Bronchial epithelial cell (primary cell): ENCODE results near the gene LSMEM2. TPM values are rescaled to one million over a fixed set of nuclear protein-coding genes. Genes with fewer than 3 reads are reported as not detected.
"Not testable (repeated sequence)": the region's sequence is repeated elsewhere in the genome, so short reads cannot be mapped to it uniquely, and the experiment has no call there.

Experiments
- DNase-seq: peaks from one replicate; pipeline ENCODE4 v3.0.0-alpha.2; 2010; ENCODE audit warnings: low read depth
- FAIRE-seq: peaks from 2 replicates; lab custom pipeline; 2011; peaks lifted over from hg19 to GRCh38; lab: Jason Lieb, UNC
- H3K27me3 ChIP-seq: 2 replicates; pipeline ENCODE4 v1.5.1; 2011; ENCODE audit warnings: low read length; ENCODE audit not compliant: control insufficient read depth, insufficient read depth
- H3K36me3 ChIP-seq: 2 replicates; pipeline ENCODE4 v1.5.1; 2011; ENCODE audit warnings: low read length; ENCODE audit not compliant: control insufficient read depth, insufficient read depth
- H3K4me3 ChIP-seq: 2 replicates; pipeline ENCODE4 v1.5.1; 2011; ENCODE audit warnings: mild to moderate bottlenecking, low read depth, low read length, control low read depth
- CTCF ChIP-seq: IDR thresholded peaks from 2 replicates; pipeline ENCODE4 v1.5.1; 2011; ENCODE audit warnings: mild to moderate bottlenecking, moderate library complexity, low read length, control low read depth, inconsistent platforms; ENCODE audit not compliant: insufficient read depth, severe bottlenecking
- total RNA-seq: library from RNA; depleted of rRNA; stranded (reverse); fragments of >200 nt; gene quantifications from 2 replicates; pipeline ENCODE4 v1.2.1, GENCODE V29; 2014

The LSMEM2 gene
- total RNA-seq, 1 donor from 2014 or later, result not detected

GRCh38 chr3:50268703-50269451 lies 10.0 kb upstream of the LSMEM2 start, which contains the start of gene SEMA3B:
TSS of gene SEMA3B (plus strand) at chr3:50269147. CDS start at chr3:50269241, 94 bp downstream.
- H3K36me3 ChIP-seq, result no peaks in the 10 kb centered on the region
- no peak for TF ChIP-seq CTCF

GRCh38 chr3:50269460-50269859 lies 9.4 kb upstream of the LSMEM2 start:
- no peak overlapping the region for H3K4me3 ChIP-seq
- no peak for DNase-seq
- TF ChIP-seq CTCF, result no peak
- H3K36me3 ChIP-seq, result no peaks in the 10 kb centered on the region
- no peak for FAIRE-seq
- no peaks in the 10 kb centered on the region for H3K27me3 ChIP-seq

More at GRCh38 chr3:50268703-50269451, 10.0 kb upstream of the LSMEM2 start, which contains the start of gene SEMA3B:
- Histone ChIP-seq H3K27me3 (no peaks in the 10 kb centered on the region), H3K4me3 (no peak within 1 kb of the TSS)
- DNase-seq (peak; percentile 74), FAIRE-seq (no peak)

GRCh38 chr3:50269977-50270413 lies 8.9 kb upstream of the LSMEM2 start:
- no peak for TF ChIP-seq CTCF
- DNase-seq, result peak; percentile 63

GRCh38 chr3:50270422-50271224 lies 8.3 kb upstream of the LSMEM2 start:
- Histone ChIP-seq H3K27me3 (no peaks in the 10 kb centered on the region), H3K36me3 (no peaks in the 10 kb centered on the region), H3K4me3 (no peak overlapping the region)
- DNase-seq, result no peak
- no peak for FAIRE-seq
- TF ChIP-seq CTCF, result no peak

More at GRCh38 chr3:50269977-50270413, 8.9 kb upstream of the LSMEM2 start:
- H3K27me3 ChIP-seq, result no peaks in the 10 kb centered on the region
- no peaks in the 10 kb centered on the region for H3K36me3 ChIP-seq
- FAIRE-seq, result no peak
- H3K4me3 ChIP-seq, result no peak overlapping the region

- Histone ChIP-seq H3K4me3 (no peak overlapping the region), H3K36me3 (no peaks in the 10 kb centered on the region), H3K27me3 (no peaks in the 10 kb centered on the region)
- no peak for TF ChIP-seq CTCF
- no peak for DNase-seq
- FAIRE-seq, result no peak
Measured at GRCh38 chr3:50271314-50271936, 7.5 kb upstream of the LSMEM2 start.

- FAIRE-seq, DNase-seq, H3K4me3 ChIP-seq, H3K27me3 ChIP-seq, H3K36me3 ChIP-seq: not testable (repeated sequence)
Measured at GRCh38 chr3:50272538-50272910, 6.4 kb upstream of the LSMEM2 start.
